ENCODE data around the gene KLHL1. TPM values are rescaled to one million over a fixed set of nuclear protein-coding genes. Genes with fewer than 3 reads are reported as not detected.

The KLHL1 gene
- total RNA-seq, 4 donors from 2014 or later = not detected

GRCh38 chr13:69872321-69873047 is 235.8 kb downstream of the KLHL1 start:
- intact Hi-C loops (cut with DNase I) = no loop called here

GRCh38 chr13:69866555-69866954 is 241.7 kb downstream of the KLHL1 start:
- TF ChIP-seq CTCF (IDR thresholded peaks at IDR 0.05) (no peak), POLR2A (IDR thresholded peaks at IDR 0.05) (no peak)

More at GRCh38 chr13:69872321-69873047, 235.8 kb downstream of the KLHL1 start:
- Histone ChIP-seq H3K27ac (no peak overlapping the region), H3K27me3 (no peaks in the 10 kb centered on the region), H3K9me3 (no peaks in the 10 kb centered on the region), H3K4me3 (no peak overlapping the region), H3K4me1 (no peaks in the 10 kb centered on the region), H3K36me3 (no peaks in the 10 kb centered on the region)
- TF ChIP-seq POLR2A (IDR thresholded peaks at IDR 0.05) (no peak), CTCF (IDR thresholded peaks at IDR 0.05) (no peak)
- 53 to 60% methylated on average over 4 of the region's 4 CpGs for WGBS, 2 donors
- DNase-seq = no peak

GRCh38 chr13:69857183-69857821 is 250.9 kb downstream of the KLHL1 start:
- DNase-seq = no peak
- Histone ChIP-seq H3K27me3 (no peaks in the 10 kb centered on the region), H3K9me3 (no peaks in the 10 kb centered on the region), H3K36me3 (no peaks in the 10 kb centered on the region), H3K27ac (no peak overlapping the region), H3K4me3 (no peak overlapping the region), H3K4me1 (no peaks in the 10 kb centered on the region)
- TF ChIP-seq POLR2A (IDR thresholded peaks at IDR 0.05) (no peak), CTCF (IDR thresholded peaks at IDR 0.05) (peak in 5 of 6 experiments; percentile 26 to 53 (median 46))
- 3 to 4% methylated on average over 4 of the region's 4 CpGs for WGBS, 2 donors
- intact Hi-C loops (cut with DNase I) = no loop called here

More at GRCh38 chr13:69866555-69866954, 241.7 kb downstream of the KLHL1 start:
- 68 to 70% methylated on average over 4 of the region's 4 CpGs for WGBS, 2 donors
- no peaks in the 10 kb centered on the region for H3K36me3 ChIP-seq
- intact Hi-C loops (cut with DNase I) = no loop called here
- H3K27ac ChIP-seq = no peak overlapping the region
- H3K9me3 ChIP-seq = no peaks in the 10 kb centered on the region
- DNase-seq = no peak
- no peaks in the 10 kb centered on the region for H3K27me3 ChIP-seq
- H3K4me1 ChIP-seq = no peaks in the 10 kb centered on the region
- no peak overlapping the region for H3K4me3 ChIP-seq

GRCh38 chr13:69856331-69856730 is 251.9 kb downstream of the KLHL1 start:
- 14 to 18% methylated on average over 3 of the region's 3 CpGs for WGBS, 2 donors
- no peaks in the 10 kb centered on the region for H3K36me3 ChIP-seq
- no peaks in the 10 kb centered on the region for H3K4me1 ChIP-seq
- no peak for DNase-seq
- intact Hi-C loops (cut with DNase I) = no loop called here
- no peaks in the 10 kb centered on the region for H3K9me3 ChIP-seq
- no peak for TF ChIP-seq CTCF (IDR thresholded peaks at IDR 0.05)
- no peak overlapping the region for H3K27ac ChIP-seq
- no peak overlapping the region for H3K4me3 ChIP-seq
- H3K27me3 ChIP-seq = no peaks in the 10 kb centered on the region

- TF ChIP-seq POLR2A (IDR thresholded peaks at IDR 0.05) = no peak
- no peak for TF ChIP-seq CTCF (IDR thresholded peaks at IDR 0.05)
- Histone ChIP-seq H3K27me3 (no peaks in the 10 kb centered on the region), H3K4me1 (no peaks in the 10 kb centered on the region), H3K36me3 (no peaks in the 10 kb centered on the region), H3K9me3 (peaks cover 0 to 3% (median 0%) of the 10 kb centered on the region in 3 donors), H3K27ac (no peak overlapping the region), H3K4me3 (no peak overlapping the region)
- no peak for DNase-seq
- intact Hi-C loops (cut with DNase I) = no loop called here
- WGBS, 2 donors = 70 to 78% methylated on average over 1 to 2 of the region's 2 CpGs
These were observed 279.7 kb downstream of the KLHL1 start for GRCh38 chr13:69828527-69828926.
